ENCODE data around the gene PTCD1. TPM values are rescaled to one million over a fixed set of nuclear protein-coding genes. Genes with fewer than 3 reads are reported as not detected.

The PTCD1 gene
- total RNA-seq (7.2 and 8.1 TPM in 2 replicates), polyA plus RNA-seq (2.3 and 2.6 TPM in 2 replicates), polyA minus RNA-seq (ENCODE audit: low replicate concordance) (1.6 and 2.5 TPM in 2 replicates)
- 3.3 and 5.2 TPM in 2 replicates for polyA plus RNA-seq (2012)

- Histone ChIP-seq H3K9me3 (ENCODE audit: control insufficient read depth, insufficient read depth, low read depth, low read length) (no peaks in the 10 kb centered on the region), H2AFZ (ENCODE audit: low read length) (peak within 1 kb of the TSS; percentile 79), H3K4me2 (ENCODE audit: extremely low read depth, insufficient read depth, low read length) (peak within 1 kb of the TSS; percentile 94), H3K79me2 (ENCODE audit: control insufficient read depth, insufficient read depth, low read length) (peaks cover 34% of the 10 kb centered on the region), H3K9ac (ENCODE audit: insufficient read depth, low read length) (peak within 1 kb of the TSS; percentile 83), H3K27ac (ENCODE audit: insufficient read depth, low read length) (peak within 1 kb of the TSS; percentile 80), H4K20me1 (ENCODE audit: control insufficient read depth, extremely low read depth, insufficient read depth, low read length) (no peaks in the 10 kb centered on the region), H3K4me1 (ENCODE audit: control insufficient read depth, extremely low read depth, insufficient read depth, low read length) (peaks cover 10% of the 10 kb centered on the region), H3K27me3 (ENCODE audit: control insufficient read depth, insufficient read depth, low read length) (no peaks in the 10 kb centered on the region), H3K4me3 (replicated peaks in 1 of 4; ENCODE audit: control extremely low read depth in 1 of 4, insufficient read depth in 1 of 4, low read depth in 3 of 4, low read length in 4 of 4) (peak within 1 kb of the TSS; percentile 90 to 98 (median 95)), H3K36me3 (ENCODE audit: control insufficient read depth, insufficient read depth, low read length) (no peaks in the 10 kb centered on the region)
- peak; percentile 94 for DNase-seq (ENCODE audit: low read depth in 2 of 2)
- TF ChIP-seq CTCF (conservative IDR thresholded peaks at IDR 0.05 in 1 of 2, IDR thresholded peaks at IDR 0.05 in 1 of 2; ENCODE audit: low read depth in 1 of 2, low read length in 2 of 2) (no peak), EZH2 (IDR thresholded peaks at IDR 0.05; ENCODE audit: low read length, missing control alignments) (no peak)
These were observed at the start of gene PTCD1, which contains the start of gene CPSF4 for GRCh38 chr7:99438573-99439480. Gene PTCD1, minus strand, starts transcription at chr7:99438798. Its CDS starts 3,556 bp downstream, at chr7:99435242. Gene CPSF4, plus strand, starts transcription at chr7:99438943. Its CDS starts 140 bp downstream, at chr7:99439083.

- Histone ChIP-seq H3K27ac (ENCODE audit: insufficient read depth, low read length) (no peak overlapping the region), H3K27me3 (ENCODE audit: control insufficient read depth, insufficient read depth, low read length) (no peaks in the 10 kb centered on the region), H3K9me3 (ENCODE audit: control insufficient read depth, insufficient read depth, low read depth, low read length) (no peaks in the 10 kb centered on the region), H3K4me3 (replicated peaks in 1 of 4; ENCODE audit: control extremely low read depth in 1 of 4, insufficient read depth in 1 of 4, low read depth in 3 of 4, low read length in 4 of 4) (no peak overlapping the region), H3K4me2 (ENCODE audit: extremely low read depth, insufficient read depth, low read length) (no peak overlapping the region), H2AFZ (ENCODE audit: low read length) (no peak overlapping the region), H4K20me1 (ENCODE audit: control insufficient read depth, extremely low read depth, insufficient read depth, low read length) (no peaks in the 10 kb centered on the region), H3K36me3 (ENCODE audit: control insufficient read depth, insufficient read depth, low read length) (peaks cover 1% of the 10 kb centered on the region), H3K4me1 (ENCODE audit: control insufficient read depth, extremely low read depth, insufficient read depth, low read length) (no peaks in the 10 kb centered on the region), H3K9ac (ENCODE audit: insufficient read depth, low read length) (no peak overlapping the region), H3K79me2 (ENCODE audit: control insufficient read depth, insufficient read depth, low read length) (no peaks in the 10 kb centered on the region)
- no peak for DNase-seq (ENCODE audit: low read depth in 2 of 2)
- TF ChIP-seq CTCF (conservative IDR thresholded peaks at IDR 0.05 in 1 of 2, IDR thresholded peaks at IDR 0.05 in 1 of 2; ENCODE audit: low read depth in 1 of 2, low read length in 2 of 2) (no peak), EZH2 (IDR thresholded peaks at IDR 0.05; ENCODE audit: low read length, missing control alignments) (no peak)
These were observed 46.5 kb upstream of the PTCD1 start for GRCh38 chr7:99485094-99485493.

All from fibroblast of lung (primary cell).